ENCODE results near the gene NUBPL.
"Not testable (repeated sequence)": the region's sequence is repeated elsewhere in the genome, so short reads cannot be mapped to it uniquely, and the experiment has no call there.

The NUBPL gene

DNA sequence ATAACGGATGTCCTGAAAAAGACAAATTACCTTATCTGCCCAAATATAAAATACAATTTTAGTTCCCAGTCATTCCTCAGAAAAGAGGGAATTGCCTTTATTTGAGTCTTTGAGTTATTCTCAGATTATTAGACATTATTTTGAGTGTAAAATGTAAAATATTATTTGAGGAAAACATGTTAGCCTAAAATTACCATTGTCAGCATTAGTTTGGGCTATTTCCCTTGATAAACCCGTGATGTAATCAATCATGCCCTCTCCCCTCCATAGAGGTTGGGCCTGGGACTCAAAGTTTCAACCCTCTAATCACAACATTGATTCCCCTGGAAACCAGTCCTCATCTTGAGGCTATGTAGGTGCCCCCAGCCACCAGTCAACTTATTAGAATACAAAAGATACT lies 213.4 kb downstream of the NUBPL start:
- no peak overlapping the region for H3K4me3 ChIP-seq (ENCODE audit: low read depth, low read length)
- DNase-seq (ENCODE audit: low read depth, low spot score) = no peak
- TF ChIP-seq, protein P1, sequence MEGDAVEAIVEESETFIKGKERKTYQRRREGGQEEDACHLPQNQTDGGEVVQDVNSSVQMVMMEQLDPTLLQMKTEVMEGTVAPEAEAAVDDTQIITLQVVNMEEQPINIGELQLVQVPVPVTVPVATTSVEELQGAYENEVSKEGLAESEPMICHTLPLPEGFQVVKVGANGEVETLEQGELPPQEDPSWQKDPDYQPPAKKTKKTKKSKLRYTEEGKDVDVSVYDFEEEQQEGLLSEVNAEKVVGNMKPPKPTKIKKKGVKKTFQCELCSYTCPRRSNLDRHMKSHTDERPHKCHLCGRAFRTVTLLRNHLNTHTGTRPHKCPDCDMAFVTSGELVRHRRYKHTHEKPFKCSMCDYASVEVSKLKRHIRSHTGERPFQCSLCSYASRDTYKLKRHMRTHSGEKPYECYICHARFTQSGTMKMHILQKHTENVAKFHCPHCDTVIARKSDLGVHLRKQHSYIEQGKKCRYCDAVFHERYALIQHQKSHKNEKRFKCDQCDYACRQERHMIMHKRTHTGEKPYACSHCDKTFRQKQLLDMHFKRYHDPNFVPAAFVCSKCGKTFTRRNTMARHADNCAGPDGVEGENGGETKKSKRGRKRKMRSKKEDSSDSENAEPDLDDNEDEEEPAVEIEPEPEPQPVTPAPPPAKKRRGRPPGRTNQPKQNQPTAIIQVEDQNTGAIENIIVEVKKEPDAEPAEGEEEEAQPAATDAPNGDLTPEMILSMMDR (IDR thresholded peaks at IDR 0.05; ENCODE audit: low read depth, low read length) = no peak
- in situ Hi-C loops (cut with HindIII; ENCODE audit: low sequenced_read_pairs) = no loop called here

- H3K4me3 ChIP-seq (ENCODE audit: low read depth, low read length) = no peak overlapping the region
- no peak for DNase-seq (ENCODE audit: low read depth, low spot score)
- TF ChIP-seq, protein P1 (IDR thresholded peaks at IDR 0.05; ENCODE audit: low read depth, low read length) = no peak
- in situ Hi-C loops (cut with HindIII; ENCODE audit: low sequenced_read_pairs) = no loop called here
Observed at GRCh38 chr14:31777312-31777711, 216.1 kb downstream of the NUBPL start.

GRCh38 chr14:31781578-31781977 lies 220.4 kb downstream of the NUBPL start:
- DNase-seq (ENCODE audit: low read depth, low spot score) = peak; percentile 51
- no peak overlapping the region for H3K4me3 ChIP-seq (ENCODE audit: low read depth, low read length)
- in situ Hi-C loops (cut with HindIII; ENCODE audit: low sequenced_read_pairs) = no loop called here
- TF ChIP-seq, protein P1 (IDR thresholded peaks at IDR 0.05; ENCODE audit: low read depth, low read length) = no peak

DNA sequence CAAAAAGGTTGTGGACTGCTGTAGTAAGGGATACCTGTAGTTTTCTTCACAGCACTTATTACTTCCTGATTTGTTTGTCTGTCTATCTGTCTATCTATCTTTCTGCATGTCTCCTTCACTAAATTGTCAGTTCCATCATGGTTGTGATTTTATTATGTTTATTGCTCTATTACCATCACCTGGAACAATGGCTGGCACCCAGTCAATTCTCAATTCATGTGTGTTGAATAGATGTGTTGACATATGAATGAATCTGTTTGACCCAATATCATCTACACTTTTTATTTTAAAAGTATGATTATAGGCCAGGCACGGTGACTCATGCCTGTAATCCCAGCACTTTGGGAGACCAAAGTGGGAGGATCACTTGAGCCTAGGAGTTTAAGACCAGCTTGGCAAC lies 224.4 kb downstream of the NUBPL start:
- no peak for DNase-seq (ENCODE audit: low read depth, low spot score)
- H3K4me3 ChIP-seq (ENCODE audit: low read depth, low read length) = no peak overlapping the region
- TF ChIP-seq, protein P1 (IDR thresholded peaks at IDR 0.05; ENCODE audit: low read depth, low read length) = no peak
- in situ Hi-C loops (cut with HindIII; ENCODE audit: low sequenced_read_pairs) = no loop called here

DNA sequence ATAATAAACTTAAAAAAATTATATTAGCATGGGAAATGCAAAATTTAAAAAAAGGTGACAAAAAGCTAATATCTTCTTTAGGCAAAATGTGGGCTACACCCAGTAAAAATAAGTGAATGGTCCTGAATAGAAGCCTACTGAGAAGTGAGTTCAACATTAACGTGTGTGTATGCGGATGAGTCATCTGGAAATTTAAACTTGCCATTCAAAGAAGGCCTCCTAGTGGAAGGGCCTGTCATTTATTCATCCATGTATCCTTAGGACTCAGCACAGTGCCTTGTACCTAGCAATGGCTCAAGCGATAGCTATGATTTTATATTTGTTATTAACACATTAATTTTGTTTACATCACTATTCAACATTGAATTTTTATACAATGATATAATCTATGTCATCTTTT lies 226.2 kb downstream of the NUBPL start:
- DNase-seq (ENCODE audit: low read depth, low spot score) = no peak
- TF ChIP-seq, protein P1 (IDR thresholded peaks at IDR 0.05; ENCODE audit: low read depth, low read length) = no peak
- in situ Hi-C loops (cut with HindIII; ENCODE audit: low sequenced_read_pairs) = no loop called here
- no peak overlapping the region for H3K4me3 ChIP-seq (ENCODE audit: low read depth, low read length)

DNA sequence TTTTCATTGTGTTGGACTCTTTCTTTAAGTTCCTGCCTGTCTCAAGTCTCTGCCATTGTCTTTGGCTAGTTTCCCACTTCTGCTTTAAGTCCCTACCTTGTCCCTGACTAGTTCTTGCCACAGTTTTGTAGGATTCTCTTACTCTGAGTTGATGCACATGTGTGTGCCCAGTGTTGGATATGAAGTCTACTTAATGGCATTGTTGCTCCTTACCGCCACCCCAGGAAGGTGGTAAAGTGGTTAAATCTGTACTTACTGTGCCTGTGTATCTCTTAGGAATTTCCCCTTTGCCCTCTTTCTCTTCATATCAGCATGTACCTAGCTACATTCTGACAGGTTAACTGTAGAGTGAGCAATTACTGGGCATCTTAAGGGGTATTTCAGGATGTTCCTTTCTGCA lies 227.1 kb downstream of the NUBPL start:
- no peak for DNase-seq (ENCODE audit: low read depth, low spot score)
- in situ Hi-C loops (cut with HindIII; ENCODE audit: low sequenced_read_pairs) = no loop called here
- H3K4me3 ChIP-seq (ENCODE audit: low read depth, low read length) = no peak overlapping the region
- TF ChIP-seq, protein P1 (IDR thresholded peaks at IDR 0.05; ENCODE audit: low read depth, low read length) = no peak

DNA sequence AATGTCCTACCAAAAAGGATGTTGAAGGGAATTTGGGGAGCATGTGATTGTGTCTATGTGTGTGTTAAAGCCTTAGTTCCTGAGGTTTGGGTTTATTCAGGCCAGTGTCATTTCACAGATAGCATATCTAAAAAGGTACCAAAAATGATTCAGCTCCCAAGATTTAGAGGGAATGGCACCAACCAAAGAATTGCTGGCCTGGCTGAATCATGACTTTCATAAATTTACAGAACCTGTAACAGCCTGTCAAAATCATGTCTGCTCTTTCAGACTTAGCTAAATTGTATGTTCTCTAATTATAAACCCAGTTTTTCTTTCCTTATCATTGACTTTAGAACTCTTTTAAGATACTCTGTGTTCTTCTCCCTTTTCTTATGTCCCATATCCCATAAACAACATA lies 231.5 kb downstream of the NUBPL start:
- TF ChIP-seq, protein P1 (IDR thresholded peaks at IDR 0.05; ENCODE audit: low read depth, low read length) = no peak
- DNase-seq (ENCODE audit: low read depth, low spot score) = no peak
- no peak overlapping the region for H3K4me3 ChIP-seq (ENCODE audit: low read depth, low read length)
- in situ Hi-C loops (cut with HindIII; ENCODE audit: low sequenced_read_pairs) = no loop called here

DNA sequence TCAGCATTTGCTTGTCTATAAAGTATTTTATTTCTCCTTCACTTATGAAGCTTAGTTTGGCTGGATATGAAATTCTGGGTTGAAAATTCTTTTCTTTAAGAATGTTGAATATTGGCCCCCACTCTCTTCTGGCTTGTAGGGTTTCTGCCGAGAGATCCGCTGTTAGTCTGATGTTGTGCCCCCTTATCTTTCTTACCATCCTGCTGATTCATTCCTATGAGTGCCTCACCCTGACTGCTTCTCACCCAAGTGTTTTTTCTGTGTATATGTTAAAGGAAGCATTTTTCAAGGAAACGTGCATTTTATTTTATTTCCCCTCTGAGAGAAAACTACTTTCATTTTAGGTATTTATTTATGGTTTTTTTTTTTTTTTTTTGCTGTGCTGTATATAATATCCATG lies 236.7 kb downstream of the NUBPL start:
- DNase-seq (ENCODE audit: low read depth, low spot score); in situ Hi-C loops (cut with HindIII; ENCODE audit: low sequenced_read_pairs); H3K4me3 ChIP-seq (ENCODE audit: low read depth, low read length): not testable (repeated sequence)

Measured in astrocyte of the spinal cord (primary cell).